Lung microvascular endothelial cell (primary cell): ENCODE results near the gene RNF220. TPM values are rescaled to one million over a fixed set of nuclear protein-coding genes. Genes with fewer than 3 reads are reported as not detected.

Experiments
- DNase-seq, 2 donors: peaks; one replicate each; pipeline versions ENCODE4 v3.0.0 to v3.0.0-alpha.2; 2010; ENCODE audit warnings: low read depth in 2 of 2
- total RNA-seq: library from RNA; depleted of rRNA; stranded (reverse); fragments of >200 nt; gene quantifications from 2 replicates; pipeline ENCODE4 v1.2.1, GENCODE V29; 2014

RNF220 gene
- total RNA-seq, 1 donor from 2014 or later, result 53.6 TPM

DNA sequence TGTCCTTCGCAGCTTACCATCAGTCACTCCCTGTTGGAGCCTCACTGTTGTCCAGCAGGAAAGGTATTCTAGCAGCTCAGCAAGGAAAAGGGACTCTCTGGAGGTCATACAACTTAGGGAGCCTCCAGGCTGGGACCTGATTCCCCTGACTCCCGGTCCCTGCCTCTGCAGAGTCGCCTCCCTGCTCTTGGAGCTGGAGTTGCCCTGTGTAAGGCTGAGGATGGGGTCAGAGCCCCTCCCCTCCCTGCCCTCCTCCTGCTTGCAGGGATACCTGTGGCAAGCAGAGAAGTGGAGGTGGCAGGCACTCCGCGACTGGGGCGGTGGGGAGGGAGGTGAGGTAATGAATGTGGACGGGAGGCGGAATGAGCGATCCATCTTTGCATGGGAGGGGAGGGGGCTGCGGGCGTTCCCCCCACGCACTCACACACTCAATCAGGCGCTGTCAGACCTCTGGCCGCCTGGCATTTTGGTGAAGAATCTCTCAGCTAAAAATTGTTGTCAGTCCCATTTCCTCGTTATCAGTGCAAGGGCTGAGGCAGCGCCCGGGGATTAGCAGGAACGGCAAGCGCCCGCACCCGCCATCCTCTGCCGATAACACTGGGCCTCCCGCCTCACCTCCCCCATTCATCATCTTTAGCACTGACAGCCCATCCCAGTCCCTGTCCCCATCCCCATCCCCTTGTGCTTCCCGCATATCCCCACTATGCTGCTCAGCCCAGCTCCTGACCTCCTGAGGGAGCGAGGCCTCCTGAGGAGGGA is 204.9 kb downstream of the RNF220 start:
- no peak for DNase-seq

DNA sequence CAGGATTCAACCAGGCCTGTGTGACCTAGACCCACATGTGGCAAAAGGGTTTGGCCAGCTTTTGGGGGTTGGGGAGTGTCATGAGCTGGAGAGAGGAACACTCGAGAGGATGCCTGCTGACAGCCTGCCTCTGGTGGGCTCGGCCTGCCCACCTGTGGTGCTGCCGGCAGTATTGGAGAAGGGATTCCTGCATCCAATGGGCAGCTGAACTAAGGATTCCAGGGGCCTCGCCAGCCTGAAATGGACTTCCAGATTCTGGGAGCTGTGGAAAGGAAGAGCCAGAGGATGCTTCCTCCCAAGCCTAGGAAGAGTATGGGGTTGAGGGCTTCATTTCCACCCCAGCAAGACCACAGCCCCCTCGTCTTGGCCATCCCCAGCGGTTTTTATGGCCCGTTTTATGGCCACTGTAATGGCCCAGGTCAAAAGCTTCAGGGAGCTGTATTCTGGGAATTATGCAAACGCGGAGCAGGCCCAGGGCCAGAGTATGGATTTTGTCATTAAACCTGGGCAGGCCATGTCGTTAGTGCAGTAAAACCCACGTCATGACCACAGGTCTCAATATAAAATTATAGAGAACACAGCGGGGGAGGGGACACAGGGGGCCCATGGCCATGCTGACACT is 205.6 kb downstream of the RNF220 start:
- DNase-seq, result no peak

DNA sequence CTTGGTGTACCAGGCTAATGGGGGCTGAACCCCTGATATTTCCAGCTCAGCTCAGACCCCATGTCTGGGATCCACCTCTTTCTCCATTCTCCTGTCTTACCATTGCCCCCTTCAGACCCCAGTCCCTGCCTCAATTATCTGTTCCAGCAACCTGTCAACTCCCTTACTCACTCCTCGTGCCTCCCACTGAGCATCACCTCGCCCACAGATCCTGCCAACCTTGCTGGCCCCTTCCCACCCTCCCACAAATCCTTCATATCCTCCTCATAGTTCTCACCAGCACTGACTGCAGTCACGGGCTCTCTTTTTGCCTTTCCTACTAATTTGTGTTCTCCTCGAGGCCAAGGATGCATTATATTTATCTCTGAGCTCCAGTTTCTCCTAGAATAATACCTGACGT is 206.4 kb downstream of the RNF220 start:
- no peak for DNase-seq

DNA sequence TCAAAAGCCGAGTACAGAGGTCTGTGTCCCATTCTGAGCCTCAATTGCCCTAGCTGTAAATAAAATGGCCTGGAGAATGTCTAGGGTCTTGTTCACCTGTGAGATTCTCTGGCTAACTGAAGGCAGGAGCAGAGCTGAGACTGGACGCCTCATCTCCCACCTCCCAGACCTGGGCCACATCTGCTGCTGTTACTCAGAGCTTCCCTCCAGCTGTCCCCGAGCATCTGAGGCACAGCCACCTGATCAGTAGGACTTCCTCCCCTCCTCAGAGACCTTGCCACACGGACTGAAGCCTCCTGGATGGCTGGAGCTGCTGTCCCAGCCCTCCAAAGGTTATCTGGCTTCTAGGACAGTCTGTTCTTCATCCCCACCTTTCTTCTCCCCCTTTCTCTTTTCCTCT is 206.8 kb downstream of the RNF220 start:
- no peak for DNase-seq

DNA sequence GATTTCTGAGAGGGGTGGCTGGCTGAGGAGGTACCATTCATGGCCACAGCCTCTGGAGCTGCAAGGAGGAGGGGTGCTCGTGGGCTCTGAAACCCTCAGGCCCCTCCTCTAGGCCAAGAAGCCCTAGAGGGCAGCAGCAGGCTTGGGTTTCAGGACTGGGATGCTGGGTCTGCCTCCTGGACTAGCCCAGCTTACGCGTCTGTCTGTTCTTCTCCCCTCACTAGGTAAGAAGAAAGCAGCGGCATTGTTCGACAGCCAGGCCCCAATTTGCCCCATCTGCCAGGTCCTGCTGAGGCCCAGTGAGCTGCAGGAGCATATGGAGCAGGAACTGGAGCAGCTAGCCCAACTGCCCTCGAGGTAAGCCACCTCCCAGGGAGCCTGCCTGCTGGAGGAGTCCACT is 208.9 kb downstream of the RNF220 start:
- no peak for DNase-seq

DNA sequence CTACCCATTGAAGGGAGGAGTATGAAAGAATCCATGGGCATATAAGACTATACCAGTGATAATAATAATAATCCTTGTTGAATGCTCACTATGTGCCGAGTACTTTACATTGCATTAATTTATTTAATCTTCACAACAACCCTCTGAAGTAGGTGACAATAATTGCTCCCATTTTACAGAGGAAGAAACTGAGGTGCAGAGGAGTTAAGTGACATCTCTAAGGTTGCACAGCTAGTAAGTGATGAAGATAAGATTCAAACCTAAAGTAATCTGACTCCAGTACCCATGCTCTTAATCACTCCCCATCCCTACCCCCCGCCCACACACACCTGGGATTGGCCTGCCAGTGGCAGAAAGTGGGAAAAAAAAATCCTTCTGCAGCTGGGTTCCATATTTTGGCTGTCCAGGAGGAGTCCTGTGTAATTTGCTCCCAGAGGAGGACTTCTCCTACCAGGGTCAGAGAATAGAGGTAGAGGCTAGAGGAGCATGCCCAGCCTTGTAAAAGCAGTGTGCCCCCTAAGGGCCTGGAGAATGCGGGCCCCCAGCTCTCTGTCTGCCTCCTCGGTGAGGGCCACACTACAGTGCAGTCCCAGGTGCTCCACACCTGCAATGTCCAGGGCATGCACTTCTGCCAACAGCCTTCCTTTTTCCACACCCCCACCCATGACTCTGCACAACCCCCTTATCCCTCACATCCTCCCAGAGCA is 211.4 kb downstream of the RNF220 start:
- DNase-seq, result no peak

DNA sequence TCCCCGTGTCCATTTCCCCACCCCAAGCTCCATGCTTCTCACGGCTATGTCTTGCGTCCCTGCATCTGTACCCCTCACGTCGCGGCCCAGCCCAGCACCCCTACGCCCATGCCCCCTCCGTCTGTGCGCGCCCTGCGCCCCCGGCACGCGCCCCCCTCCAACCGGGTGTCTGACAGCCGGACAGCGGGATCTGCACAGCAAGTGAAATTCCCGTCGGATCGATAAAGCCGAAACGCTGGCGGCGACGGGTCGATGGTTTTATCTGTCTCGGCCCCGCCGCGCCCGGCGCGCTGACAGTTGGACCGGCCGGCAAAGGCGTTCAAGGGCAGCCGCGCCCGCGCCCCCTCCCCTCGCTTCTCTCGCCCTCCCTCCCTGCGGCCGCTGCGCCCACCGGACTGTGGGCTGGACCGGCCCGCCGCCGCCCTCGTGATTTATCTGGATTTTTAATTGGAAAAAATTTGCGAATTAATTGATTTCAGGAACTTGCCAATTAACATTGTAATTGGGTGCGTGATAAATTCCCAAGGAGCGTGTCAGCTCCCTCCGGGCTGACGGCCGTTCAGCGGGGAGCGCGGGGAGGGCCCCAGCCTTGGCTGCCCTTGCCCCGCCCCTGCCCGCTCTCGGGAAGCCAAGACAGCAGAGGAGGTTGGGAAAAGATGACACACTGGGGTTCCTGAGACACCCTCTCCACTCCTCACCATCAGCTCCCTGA is 212.1 kb downstream of the RNF220 start:
- no peak for DNase-seq

DNA sequence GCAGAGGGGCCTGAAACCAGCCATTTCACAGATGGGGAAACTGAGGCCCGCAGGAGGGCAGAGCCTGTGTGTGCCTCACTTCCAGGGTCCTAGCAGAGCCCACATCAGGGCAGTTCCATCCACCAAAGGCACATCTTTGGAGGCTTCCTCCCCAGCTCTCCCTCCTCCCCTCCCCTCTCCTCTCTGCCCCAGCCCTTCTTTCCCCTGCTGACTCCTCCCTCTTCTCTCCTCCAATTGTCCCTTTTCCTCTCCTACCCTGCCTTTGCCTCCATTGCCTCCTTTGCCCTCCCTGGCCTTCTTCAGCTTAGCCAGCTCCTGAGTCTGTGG is 212.6 kb downstream of the RNF220 start:
- DNase-seq, result no peak

DNA sequence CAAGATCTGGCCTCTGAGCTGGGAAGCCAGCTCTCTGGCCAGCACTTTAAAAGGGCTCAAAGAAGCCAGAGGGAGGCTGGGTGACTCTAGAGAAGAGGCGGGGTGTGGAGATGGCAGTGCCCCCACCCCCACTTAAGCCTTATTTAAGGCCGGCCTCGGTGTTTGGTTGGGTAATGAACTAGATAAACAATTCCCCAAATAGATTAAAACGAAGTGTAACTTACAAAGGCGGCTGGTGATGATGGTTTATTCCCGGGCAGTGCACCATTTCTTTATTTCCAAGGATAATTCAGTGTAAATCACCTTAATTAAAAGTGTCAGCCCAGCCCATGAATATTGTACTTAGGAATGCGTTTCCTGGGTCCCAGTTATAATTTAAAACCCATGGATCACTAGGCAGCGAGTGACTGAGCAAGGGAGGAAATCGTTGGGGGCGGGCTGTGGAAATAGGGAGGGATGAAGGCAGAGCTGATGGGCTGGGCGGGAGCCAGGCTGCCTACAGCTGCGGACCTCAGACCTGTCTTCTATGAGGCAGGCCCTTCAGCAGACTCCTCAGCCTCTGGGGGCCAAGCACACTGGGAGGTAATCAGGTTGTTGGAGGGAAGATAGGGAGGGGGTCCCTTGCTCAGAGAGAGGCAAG is 214.3 kb downstream of the RNF220 start:
- DNase-seq, result no peak

DNA sequence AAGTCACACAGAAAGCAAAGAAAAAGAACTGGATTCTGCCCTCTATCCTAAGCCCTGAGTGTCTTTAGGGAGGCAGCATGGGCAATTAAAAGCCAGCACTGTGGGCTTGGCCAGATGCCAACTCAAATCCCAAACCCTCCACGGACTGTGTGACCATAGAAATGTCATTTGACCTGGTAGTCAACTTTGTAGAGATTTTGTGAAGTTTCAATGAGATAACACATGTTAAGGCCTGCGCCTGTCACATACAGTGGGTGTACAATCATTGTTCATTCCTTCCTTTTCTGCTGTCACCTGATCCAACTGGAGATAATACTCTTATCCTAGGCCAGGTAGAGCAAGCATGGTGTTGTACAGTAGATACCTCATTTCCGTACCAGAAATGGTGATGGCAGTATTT is 215.0 kb downstream of the RNF220 start:
- DNase-seq, result no peak

DNA sequence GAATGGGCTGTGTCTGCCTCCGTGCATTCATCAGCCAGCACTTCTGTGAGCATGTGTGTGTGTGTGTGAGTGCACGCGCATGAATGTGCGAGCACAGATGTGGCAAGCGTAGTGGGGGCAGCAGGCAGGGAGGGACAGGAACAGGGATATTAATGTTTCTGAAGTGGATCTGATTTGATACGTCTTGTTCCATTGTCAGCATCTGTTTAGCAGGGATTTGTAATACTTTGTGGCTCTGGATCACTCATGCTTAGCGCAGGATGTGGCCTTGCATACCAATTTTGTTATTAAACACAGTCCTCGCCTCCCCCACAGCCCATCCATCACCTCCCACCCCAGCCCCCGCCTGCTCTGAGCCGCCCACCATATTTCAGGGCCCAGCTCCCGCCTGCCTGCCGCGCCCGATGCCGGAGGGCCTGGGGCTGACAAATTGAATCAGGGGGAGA is 216.8 kb downstream of the RNF220 start:
- no peak for DNase-seq

DNA sequence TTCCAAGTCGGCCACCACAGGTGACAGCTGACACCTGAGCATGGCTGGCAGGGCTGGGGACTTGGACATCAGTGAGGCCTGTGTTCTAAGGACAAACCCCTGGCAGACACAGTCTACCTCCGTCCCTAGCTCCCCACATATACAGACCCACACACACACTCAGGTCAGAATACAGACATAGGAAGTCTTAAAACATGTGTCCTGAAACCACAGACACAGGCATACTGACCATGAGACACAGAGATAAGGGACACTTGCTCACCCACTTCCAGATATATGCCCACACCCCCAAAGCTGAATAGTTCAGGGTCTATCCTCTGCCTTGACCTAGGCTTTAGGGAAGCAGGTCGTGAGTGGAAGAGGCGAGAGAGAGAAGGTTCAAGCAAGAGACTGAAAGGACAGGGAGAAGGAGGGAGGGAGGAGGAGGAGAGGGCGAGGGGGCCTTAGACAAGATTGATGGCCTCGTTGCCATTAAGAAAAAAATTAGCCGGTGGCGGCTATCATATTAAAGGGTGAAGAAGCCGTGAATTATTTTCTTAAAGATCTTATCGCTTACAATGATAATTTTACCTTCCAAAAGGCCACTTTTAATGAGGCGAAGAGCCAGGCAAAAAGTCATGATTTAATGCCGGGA is 219.3 kb downstream of the RNF220 start:
- DNase-seq, result no peak

DNA sequence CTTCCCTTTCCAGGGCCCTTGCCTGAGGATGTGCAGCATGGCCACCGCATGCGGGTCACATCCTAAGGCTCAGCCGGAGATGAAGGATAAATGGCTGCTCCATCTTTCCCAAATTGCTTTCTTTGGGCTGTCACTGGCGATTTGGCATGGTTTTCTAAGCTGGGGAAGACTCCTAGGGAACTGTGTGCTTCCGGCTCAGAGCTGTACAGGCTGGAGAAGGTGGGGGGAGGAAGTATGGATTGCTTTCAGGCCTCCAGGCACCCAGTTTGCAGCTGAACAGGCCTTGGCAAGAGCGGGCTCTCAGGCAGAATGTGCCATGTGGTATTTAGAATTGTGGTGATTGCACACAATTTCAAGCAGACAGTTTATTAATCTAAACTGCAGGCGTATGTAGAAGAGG is 220.3 kb downstream of the RNF220 start:
- no peak for DNase-seq

DNA sequence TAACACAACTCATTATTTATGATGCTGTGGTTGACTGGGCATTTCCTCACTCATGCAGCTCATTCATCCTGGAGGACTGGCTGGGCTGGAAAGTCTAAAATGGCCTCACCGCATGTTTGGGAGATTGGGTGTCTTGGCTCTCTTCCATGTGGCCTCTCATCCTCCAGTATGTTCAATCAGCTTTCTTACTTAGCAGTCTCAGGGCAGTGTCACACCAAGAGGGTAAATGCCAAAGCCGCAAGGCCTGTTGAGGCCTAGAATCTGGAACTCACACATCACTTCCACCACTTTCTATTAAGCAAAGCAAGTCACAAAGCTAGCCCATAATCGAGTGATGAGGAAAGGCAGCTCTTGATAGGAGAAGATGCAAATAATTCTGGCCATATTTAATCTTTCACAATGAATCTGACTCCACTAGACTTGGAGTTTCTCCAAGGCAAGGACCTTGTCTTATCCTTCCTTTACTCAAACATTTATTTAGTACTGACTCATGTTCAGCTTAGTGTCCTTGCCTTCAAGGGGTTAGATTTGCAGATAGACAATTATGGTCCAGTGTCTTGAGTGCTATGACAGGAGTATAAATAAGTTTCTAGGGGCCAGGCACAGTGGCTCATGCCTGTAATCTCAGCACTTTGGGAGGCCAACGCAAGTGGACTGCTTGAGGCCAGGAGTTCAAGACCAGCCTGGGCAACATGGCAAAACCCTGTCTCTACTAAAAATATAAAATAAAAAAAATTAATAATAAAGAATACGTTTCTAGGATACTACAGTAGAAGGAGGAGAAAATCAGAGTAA is 224.1 kb downstream of the RNF220 start:
- DNase-seq, result no peak

DNA sequence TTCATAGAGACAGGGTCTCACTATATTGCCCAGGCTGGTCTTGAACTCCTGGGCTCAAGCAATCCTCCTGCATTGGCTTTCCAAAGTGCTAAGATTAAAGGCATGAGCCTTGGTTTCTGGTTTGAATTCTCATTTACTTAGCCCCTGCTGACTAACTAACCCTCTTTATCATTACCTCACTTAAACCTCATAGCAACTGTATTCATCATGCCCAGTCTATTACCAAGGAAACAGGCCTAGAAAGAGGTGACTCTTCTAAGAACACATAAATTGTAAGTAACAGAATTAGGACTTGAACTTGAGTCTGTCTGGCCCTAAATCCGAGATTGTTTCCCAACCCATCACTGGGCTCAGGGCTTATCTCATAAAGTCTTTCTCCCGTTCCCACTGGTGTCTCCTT is 225.1 kb downstream of the RNF220 start:
- no peak for DNase-seq

DNA sequence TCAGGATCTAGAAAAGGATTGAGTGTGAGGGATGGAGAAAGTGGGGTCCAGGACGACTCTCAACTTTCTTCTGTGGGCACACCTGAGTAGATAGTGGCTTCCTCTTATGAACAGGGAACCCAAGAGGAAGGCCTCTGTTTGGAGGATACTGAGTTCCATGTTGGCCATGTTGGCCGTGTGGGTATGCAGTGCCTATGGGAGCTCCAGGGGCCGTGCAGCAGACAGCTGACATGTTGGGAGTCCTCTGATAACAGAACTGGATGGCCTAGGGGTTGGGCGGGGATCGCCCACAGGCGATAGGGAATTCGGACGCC is 226.2 kb downstream of the RNF220 start:
- DNase-seq, result no peak

DNA sequence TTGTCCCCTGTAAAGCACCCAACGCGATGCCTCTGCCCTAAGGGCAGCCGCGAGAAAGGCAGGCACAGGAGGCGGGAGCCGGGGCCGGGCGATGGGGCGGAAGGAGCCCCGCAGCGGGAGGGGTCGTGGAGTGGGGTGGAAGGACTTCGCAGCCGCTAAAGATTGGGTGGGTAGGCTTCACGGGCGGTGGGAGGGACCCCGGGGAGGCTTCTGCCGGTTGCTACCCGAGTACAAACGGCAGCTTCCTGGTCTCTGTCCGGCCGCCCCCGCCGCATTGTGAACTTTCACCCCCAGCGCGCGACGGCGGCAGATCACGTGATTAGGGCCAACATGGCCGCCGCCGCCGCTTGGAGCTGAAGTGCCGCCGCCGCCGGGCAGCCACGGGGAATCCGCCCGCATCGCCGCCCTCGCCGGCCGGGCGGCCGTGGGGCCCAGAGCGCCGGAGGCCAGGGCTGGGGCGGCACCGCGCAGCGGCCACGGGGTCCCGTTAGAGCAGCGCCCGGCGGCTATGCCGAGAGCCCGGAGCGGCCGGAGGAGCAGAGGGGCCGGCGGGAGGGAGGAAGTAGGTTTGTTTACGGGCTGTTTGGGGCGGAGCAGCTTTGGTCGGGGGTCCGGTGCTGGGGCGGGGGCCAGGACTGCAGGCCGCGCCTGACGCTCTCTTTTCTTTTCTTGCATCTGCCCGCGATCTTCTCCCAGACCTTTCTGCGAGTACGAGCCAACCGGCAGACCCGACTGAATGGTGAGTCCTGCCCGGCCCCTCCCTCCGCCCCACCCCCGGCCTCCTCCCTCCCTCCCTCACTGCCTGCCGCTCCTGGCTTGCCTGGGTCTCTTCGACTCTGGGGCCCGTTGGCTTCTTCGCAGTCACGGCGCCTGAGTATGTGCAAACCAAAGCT is 226.8 kb downstream of the RNF220 start:
- DNase-seq, result peak; percentile 91

DNA sequence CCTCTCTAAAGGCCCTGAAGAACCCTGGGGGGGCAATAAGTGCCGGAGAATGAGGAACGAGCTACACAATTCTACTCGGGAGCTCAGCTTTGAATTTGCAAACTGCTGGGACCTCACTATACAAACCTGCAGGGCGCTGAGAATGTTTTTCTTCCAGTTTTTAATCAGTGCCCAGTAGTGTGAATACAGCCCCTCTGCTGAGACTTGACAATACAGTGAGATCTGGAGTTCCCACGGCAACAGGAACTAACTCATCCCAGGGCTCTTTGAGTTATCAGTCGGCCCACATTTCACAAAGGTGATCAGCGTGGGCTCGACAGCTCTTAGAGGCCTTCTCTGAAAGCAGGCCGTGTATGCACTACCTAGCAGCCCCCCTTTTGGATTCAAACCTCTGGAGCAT is 227.5 kb downstream of the RNF220 start:
- peak; percentile 44 to 62 for DNase-seq

DNA sequence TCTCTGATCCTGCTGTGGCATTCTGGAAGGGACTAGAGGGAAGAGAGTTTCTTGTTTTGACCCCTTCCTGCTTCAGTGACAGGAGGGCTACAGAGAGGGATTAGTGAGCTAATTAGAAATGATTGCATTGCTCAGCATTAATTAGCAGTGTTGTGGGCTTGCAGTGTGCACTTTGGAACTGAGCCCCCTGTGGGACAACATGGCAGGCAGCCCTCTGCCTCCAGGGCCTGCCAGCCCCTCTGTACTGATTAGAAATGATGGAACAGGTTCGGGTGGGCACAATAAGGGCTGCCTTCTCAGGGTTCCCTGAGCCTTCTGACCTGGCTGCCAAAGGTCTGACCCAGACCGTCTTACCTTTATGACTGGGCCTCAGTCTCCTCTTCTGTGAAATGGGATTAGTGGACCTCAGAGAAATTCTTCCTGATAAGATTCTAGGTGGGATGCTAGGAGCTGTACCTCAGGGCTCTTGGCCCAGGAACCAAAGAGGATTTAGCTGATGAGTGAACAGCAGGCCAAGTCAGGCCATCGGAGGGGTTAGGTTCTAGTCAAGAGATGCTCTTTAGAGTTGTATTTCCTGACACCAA is 229.6 kb downstream of the RNF220 start:
- DNase-seq, result no peak
